GM12874 (cell line): ENCODE results near the gene ADGRG3.

Experiments used
- TF ChIP-seq, protein P1 (sequence below): IDR thresholded peaks from 2 replicates; pipeline ENCODE4 v1.5.1; 2011; ENCODE audit warnings: low read depth, mild to moderate bottlenecking, control low read depth, low read length, moderate library complexity; ENCODE audit not compliant: insufficient read depth

The ADGRG3 gene

DNA sequence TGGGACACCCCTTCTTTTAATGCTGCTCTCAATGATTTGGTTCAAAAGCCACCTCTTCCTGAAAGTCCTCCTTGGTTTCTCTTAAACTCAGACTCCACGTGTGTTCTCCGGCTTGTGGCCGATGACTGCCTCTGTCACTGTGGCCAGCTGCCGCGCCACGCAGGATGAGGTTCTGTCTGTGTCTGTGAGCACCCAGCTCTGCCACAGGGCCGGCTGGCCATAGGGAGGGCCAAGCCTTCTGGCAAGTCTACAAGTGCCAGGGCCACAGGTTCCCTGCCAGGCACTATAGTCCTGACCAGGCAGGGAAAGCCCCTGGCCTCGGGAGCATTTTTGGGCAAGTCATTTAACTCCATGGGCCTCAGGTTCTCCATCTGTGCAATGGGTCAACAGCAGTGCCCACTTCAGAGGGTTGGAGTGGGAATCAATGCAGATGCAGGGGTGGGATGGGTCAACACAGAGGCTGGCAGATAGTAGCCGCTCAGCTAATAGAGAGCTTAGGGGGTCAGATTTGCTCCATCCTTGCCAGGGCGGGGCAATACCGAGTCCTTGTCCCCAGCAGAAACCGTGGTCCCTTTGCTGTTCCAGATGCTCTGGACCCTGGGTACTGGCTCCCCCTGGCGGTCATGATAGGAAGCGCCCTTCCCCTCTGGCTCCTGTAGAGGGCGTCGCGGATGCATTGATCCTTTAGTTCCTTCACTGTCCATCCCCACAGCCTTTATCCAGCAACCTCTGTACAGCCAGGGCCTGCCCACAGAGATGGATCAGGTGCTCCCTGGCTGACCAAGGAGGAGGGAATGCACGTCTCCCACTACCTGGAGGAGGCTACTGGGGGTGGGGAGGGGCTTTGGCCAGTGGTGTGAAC, 19.3 kb upstream of the ADGRG3 start:
- TF ChIP-seq, protein P1, sequence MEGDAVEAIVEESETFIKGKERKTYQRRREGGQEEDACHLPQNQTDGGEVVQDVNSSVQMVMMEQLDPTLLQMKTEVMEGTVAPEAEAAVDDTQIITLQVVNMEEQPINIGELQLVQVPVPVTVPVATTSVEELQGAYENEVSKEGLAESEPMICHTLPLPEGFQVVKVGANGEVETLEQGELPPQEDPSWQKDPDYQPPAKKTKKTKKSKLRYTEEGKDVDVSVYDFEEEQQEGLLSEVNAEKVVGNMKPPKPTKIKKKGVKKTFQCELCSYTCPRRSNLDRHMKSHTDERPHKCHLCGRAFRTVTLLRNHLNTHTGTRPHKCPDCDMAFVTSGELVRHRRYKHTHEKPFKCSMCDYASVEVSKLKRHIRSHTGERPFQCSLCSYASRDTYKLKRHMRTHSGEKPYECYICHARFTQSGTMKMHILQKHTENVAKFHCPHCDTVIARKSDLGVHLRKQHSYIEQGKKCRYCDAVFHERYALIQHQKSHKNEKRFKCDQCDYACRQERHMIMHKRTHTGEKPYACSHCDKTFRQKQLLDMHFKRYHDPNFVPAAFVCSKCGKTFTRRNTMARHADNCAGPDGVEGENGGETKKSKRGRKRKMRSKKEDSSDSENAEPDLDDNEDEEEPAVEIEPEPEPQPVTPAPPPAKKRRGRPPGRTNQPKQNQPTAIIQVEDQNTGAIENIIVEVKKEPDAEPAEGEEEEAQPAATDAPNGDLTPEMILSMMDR: peak; percentile 100

DNA sequence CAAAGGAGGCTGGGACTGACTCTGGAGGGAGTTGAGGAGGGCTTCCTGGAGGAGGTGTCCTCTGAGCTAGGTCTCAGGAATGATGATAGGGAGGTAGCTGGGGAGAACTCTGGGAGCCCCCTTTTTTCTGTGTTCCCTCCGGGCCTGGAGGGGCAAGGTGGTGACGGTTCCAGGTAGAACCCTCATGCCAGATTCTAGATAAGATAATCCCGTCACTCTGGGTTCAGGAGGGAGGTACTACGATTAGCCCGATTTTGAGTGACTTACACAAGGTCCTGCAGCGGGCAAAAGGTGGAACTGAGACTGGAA, 18.7 kb upstream of the ADGRG3 start:
- TF ChIP-seq, protein P1: no peak

DNA sequence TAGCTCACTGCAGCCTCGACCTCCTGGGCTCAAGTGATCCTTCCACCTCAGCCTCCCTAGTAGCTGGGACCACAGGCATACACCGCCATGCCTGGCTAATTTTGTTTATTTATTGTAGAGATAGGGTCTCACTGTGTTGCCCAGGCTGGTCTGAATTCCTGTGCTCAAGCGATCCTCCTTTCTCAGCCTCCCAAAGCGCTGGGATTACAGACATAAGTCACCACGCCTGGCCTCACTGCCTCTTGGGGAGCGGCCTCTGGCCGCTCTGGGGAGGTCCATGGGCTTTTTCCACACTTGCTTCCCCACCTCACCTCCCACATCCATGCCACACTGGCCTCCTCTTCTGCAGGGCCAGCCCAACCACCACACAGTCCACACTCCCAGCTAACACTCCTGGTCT, 18.3 kb upstream of the ADGRG3 start:
- TF ChIP-seq, protein P1: no peak

DNA sequence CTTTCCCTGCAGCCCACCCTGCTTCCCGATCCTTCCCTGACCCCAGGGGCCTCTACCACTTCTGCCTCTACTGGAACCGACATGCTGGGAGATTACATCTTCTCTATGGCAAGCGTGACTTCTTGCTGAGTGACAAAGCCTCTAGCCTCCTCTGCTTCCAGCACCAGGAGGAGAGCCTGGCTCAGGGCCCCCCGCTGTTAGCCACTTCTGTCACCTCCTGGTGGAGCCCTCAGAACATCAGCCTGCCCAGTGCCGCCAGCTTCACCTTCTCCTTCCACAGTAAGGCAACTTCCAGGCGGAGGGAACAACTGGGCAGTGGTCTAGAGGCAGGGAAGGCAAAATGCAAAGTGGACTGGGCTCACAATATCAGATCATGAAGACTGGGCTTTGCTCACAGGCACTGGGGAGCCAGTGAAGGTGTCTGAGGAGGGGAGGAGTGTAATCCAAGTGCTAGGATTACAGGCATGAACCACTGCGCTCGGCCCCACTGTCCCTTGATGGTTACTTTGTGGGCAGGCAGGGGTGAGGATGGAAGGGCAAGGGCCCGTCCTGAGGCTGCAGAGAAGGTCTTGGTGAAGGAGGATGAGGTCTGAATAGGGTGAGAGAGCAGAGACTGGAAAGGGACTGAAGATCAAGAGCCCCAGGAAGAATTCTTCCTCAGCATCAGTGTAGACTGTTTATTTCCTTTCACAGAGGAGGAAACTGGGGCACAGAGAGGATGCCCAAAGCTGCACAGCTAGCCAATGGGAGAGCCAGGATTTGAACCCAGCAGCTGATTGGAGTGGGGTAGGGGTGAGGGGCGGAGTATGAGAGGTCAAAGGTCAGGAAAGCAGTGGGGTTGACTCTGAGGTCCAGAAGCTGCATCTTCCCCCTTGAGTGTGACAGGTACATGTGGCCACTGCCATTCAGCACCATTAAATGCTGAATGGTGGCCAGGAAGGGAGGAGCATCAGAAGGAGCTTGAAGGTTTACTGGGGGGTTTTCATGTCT, 16.5 kb upstream of the ADGRG3 start:
- TF ChIP-seq, protein P1: no peak

DNA sequence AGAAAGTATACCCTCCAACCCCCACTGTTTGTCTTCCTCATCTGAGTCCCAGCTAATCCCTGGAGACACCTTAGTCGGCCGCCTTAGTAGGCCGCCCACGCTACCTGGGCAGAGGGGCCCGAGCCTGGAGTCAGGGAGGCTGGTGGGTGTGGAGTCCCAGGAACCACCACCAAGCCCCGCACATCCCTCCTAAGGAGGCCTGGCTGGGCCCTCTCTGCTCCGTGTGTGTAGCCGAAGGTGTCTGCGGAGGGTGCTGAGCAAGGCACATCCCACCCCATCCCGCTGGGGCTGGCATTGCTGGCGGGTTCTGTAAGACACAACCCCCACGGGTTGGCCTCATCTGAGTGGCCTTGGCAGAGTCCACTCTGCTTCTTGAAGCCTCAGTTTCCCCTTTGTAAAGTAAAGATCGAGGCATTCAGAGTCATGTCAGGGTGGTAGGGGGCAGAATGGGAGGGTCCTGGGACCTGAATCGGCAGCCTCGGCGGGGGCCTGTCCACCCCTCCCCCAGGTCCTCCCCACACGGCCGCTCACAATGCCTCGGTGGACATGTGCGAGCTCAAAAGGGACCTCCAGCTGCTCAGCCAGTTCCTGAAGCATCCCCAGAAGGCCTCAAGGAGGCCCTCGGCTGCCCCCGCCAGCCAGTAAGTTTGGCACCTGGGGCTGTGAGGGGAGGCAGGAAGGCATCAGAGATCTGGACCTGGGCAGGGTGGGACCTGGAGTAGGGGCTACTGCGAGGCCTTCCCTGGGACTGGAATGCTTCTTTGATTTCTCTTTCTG, 15.2 kb upstream of the ADGRG3 start:
- TF ChIP-seq, protein P1: no peak

DNA sequence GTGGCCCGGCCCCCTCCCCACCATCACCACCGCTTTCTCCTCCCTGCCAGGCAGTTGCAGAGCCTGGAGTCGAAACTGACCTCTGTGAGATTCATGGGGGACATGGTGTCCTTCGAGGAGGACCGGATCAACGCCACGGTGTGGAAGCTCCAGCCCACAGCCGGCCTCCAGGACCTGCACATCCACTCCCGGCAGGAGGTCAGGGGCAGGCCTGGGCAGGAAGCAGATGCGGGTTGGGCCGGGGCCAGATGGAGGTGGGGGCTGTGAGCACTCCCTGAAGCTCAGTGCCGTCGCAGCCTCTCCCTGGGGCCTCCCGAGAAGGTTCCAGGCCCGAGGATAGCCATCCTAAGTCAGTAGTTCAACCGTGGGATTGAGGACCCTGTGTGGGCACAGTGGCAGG, 14.2 kb upstream of the ADGRG3 start:
- TF ChIP-seq, protein P1: no peak
